GM18873 (cell line): ENCODE results near the gene CRYGD.
"Not testable (repeated sequence)": the region's sequence is repeated elsewhere in the genome, so short reads cannot be mapped to it uniquely, and the experiment has no call there.

Experiments
- ATAC-seq: cut with Tn5 transposase; IDR thresholded peaks from one replicate; pipeline ENCODE4 v1.9.1; 2021; ENCODE audit warnings: mild to moderate bottlenecking, moderate library complexity, moderate number of reproducible peaks; ENCODE audit not compliant: unreplicated experiment, low FRiP score

The CRYGD gene

DNA sequence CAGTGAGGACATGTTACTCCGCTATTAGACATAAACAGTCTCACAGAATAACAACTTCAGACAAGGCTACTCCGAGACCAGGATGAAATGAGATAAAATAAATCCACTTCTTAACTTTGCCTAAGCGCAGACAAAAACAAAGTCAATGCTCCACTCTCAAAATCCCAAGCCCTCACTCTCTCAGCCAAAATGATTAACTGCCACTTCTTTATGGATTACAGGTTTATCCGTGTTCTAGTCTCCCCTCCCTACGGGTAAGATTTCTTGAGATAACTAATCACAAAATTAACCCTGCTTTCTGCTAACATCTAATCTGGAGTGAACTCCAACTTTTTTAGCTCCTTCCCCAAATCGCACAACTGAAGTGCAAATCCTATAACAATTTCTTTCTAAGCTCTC lies 6.4 kb upstream of the CRYGD start:
- no peak for ATAC-seq

DNA sequence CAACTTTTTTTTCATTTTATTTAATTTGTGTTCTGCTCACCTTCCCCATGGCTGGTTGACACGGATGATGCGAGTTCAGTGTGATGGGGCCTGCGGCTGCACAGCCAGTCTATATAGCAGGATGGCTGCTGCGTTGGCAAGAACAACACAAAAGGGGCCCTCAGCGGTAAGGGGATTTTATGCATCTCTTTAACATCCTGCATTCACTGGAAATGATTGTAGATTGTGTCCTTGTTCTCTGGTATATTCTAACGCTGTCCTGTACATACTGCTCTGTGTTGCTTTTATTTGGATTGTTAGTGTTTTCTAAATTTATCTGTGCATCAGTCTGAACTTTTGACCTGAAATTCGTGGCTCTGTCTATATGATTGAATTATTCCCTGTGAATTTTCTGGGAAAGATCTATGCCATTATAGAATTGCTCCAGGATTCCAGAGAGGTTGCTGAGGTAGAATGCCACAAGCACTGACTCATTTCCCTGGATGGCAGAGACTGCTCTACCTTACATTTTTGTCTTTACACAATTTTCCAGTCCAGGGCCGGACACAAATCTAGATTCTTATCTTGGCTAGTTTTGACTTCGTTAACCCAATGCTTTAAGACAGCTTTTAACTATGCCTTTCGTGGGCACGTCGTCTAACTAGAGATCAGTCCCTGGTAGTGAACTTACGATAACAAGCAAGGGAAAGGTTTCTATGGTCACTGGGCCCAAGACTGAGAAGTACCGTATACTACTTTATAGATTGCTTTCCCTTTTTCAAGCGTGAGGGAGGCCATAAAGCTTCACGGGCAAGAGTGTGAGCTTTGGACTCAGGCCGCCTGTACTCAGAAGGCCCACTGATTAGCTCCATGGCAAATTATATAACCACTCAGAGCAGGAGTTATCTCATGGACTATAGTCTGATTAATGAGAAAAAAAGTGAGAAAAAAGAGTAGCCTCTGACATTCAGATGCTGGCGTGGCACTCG lies 5.7 kb upstream of the CRYGD start, which contains the start of gene CRYGC:
Gene CRYGC (minus strand): TSS at position 85 of the 968 bp plus-strand sequence. CDS start 36 bp downstream, at position 49.
- ATAC-seq, result no peak

DNA sequence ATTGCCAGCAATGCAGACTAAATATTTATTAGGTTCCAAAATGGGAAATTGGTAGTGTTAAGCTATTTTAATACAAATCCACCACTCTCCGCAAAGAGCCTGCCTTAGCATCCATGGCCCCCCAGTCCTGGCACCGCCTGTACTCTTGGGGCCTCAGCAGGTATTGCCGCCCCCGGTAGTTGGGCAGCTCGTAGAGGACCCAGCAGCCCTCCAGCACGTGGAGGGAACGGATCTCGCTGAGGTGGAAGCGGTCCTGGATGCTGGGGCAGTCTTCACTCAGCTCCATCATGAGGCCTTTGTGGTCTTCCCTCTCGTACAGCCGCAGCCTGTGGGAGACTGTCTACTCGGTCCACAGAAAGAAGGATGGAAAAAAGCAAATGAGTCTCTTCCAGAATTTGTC lies 3.8 kb upstream of the CRYGD start:
- ATAC-seq, result no peak

DNA sequence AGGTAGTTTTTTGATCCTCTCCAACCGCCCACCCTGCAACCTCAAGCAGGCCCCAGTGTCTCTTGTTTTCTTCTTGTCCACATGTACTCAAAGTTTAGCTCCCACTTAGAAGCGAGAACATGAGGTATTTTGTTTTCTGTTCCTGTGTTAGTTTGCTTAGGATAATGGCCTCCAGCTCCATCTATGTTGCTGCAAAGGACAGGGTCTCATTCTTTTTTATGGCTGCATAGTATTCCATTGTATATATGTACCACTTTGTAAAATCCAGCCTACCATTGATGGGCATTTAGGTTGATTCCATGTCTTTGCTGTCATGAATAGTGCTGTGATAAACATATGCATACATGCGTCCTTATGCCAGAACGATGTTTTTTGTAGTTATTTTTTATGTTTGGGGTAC lies 2.8 kb upstream of the CRYGD start:
- no peak for ATAC-seq

DNA sequence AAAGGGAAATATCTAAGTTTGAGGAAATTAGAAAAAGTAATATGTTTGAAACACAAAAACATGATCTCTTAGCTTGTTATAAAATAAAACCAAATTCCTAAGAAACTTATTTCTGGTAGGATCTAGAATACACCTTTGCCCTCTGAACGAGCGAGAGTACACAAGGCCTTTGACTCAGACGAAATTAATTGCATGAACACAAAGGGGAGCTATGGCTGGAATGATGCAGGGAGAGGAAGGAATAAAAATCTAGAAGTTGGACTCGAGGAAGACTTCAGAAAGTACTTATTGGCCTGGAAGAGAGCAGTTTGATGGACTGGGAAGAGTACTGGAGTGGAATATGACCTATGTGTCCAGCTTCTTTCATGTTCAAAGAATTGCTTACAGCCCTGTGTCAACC lies 927 bp upstream of the CRYGD start:
- no peak for ATAC-seq

DNA sequence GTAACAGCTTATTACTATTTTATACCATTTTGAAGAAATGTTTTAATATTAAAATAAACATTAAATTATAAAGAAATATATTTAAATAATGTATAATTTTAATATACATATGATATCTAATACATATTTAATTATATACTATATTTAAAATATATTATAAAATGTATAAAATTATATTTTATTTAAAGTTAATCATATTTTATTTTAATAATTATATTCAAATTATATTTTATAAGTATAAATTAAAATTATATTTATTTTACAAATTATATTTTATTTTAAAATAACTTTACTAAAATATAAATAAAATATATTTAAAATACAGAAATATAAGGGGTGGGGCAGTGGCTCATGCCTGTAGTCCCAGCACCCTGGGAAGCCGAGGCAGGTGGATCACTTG lies 2.1 kb downstream of the CRYGD start:
- no peak for ATAC-seq

DNA sequence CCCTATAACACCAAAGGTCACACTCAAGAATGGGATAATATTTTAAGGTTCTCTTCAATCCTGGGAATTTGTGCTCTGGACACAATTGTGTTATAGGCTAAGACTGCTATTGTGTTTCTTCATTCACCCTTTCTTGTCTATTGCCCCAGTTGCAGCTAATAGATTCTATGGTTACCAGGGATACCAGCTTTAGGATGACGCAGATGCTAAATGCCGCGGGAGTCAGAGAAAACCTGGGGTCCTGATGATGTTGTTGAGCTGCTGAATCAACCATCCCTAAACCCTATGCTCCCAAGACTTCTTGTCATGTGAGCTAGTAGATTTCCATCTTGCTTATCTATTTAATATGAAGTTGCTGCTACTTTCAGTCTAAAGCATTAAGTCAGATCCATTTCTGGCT lies 5.4 kb downstream of the CRYGD start:
- no peak for ATAC-seq

DNA sequence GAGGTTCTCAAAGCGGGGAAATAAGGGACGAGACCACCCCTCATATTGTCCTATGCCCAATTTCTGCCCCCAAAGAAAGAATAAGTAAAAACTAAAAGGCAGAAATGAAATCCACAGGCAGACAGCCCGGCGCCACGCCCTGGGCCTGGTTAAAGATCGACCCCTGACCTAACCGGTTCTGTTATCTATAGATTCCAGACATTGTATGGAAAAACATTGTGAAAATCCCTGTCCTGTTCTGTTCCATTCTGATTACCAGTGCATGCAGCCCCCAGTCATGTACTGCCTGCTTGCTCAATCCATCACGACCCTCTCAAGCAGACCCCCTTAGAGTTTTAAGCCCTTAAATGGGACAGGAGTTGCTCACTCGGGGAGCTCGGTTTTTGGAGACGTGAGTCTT lies 6.9 kb downstream of the CRYGD start:
- not testable (repeated sequence) for ATAC-seq

DNA sequence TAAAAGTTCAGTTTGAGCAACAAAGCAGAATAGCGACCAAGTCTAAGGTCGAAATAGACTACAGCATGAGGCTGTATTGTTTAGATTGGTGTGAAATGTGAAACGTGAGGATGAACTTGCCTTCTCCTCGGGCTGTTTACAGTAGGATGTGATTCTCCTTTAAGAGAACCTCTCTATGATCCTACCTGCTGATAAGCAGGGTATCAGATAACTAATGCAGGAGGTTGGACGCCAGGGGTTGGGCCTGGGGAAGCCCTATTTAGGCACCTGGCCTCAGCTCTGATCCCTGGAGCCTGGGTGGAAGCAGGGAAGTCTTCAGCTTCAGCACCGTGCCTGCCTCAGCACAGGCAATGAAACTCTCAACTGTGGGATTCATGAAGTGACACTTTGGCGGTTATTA lies 11.4 kb downstream of the CRYGD start:
- no peak for ATAC-seq

DNA sequence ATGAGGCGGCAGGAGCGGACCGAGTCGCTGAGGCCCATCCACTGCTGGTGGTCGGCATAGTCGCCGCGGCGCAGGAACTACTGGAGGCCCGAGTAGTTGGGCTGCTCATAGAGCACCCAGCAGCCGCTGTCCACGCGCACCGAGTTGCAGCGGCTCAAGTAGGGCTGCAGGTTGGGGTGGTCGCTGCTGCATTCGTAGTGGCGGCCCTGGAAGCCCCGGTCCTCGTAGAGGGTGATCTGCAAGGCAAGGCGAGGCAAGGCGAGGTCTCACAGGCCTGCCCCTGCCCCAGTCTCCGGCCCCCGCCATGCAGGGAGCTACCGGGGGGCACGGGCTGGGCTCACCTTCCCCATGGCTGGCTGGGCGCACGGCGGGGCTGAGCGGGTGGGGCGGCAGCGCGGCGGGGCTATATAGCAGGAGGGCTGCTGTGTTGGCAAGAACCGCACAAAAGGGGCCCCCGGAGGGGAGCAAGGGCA lies 12.0 kb downstream of the CRYGD start:
- not testable (repeated sequence) for ATAC-seq

DNA sequence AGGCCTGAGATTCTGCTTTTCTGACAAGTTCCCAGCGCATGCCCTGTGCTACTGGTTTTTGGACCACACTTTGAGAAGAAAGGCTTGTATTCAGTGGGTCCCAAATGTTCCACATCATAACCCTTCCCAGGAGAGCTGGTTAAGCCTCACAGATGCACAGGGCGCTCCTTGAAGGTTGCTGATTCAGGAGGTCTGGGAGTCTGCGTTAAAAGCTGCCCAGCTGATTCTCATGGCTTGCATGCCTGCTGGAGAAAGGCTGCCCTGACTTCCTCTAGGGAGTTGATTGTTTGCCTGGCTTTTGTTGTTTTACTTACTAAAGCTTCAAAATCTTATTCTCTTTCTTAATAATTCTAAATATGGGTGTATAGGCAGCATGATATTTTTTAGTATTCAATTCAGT lies 20.7 kb downstream of the CRYGD start:
- no peak for ATAC-seq

DNA sequence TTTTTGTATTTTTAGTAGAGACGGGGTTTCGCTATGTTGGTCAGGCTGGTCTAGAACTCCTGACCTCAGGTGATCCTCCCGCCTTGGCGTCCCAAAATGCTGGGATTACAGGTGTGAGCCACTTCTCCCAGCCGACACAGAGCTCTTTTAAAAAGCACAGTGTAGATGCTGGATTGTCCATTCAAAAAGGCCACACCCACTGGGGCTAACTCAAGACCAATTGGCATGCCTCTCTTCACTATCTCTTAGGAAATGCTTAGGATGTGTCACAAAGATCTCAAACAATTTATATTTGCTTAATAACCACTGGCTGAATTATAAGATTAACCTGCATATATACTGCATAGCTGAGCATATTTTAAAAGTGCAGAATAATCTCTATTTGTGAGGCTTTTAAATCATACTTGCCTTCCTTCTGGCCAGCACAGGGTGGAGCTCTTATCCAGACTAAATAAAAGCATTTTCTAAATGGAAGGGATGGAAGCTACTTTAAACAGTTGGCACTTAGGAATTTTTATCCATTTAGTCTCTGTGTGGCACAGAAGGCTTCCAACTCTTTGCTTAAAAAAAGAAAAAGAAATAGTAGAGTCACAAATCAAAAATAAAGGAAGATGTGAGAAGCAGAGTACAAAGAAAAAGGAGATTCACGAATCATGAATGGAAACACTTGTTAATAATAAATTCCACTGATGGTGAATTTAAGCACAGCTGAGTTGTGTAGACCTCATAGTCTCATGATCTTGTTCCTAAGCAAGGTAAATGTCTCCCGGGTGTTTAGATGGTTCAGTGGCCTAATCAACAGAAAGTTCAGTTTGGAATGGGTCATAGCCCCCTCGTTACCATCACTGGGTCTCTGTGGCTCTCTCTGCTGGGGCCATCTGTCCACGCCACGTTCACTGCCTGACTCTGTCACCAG lies 22.4 kb downstream of the CRYGD start:
- ATAC-seq, result no peak

DNA sequence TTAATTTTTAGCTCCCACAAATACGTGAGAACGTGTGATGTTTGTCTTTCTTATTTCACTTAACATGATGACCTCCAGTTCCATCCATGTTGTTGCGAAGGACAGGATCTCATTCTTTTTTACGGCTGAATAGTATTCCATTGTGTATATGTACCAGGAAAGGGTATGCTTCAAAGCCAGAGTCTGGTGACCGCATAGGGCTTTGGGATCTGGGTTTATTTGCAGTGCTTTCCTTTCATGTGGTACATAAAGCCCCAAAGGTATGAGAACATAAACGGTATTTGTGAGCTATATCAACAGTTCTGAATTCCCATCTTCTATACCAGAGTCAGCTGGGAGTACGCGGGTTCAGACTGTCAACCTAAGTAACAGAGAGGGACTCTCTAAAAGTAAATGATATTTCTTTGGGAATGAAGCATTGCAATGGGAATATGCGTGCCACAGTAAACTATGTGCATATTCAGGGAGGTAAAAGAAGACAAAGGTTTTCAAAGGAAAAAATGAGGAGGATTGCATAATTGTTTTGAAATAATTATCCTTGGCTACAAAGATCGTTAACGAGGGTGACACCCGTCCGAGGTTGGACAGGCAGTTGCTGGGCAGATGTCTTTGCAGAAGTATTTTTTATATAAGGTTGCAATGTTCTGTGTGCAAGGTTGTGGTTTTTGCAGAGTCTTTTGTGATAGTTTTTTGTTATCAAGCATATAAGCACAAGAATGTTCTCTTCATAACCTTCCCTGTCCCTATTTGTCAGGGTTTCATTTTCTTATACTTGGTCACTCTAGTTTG lies 24.4 kb downstream of the CRYGD start:
- no peak for ATAC-seq

DNA sequence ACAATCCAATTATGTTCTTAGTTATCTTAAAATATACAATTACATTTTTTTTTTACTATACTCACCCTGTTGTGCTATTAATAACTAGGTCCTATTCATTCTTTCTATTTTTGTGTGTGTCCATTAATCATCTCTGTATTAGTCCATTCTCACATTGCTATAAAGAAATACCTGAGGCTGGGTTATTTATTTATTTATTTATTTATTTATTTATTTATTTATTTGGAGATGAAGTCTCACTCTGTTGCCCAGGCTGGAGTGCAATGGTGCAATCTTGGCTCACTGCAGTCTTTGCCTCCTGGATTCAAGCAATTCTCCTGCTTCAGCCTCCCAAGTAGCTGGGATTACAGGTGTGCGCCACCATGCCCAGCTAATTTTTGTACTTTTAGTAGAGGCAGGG lies 25.6 kb downstream of the CRYGD start:
- ATAC-seq, result not testable (repeated sequence)

DNA sequence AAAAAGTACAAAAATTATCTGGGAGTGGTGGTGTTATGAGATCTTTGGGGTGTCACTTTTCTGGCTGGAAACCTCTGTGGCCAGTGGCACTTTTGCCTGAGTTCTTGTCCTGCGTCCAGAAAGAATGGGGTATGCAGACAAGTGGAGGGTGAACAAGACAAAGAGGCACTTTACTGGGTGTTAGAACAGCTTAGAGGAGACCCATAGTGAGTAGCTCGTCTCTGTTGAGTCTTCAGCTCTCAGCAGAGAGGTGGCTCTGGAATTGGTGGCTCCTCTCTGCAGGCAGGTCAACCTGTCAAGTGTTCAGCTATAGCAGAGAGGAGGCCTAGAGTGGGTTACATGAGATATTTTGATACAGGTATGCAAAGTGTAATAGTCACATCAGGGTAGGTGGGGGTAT lies 26.1 kb downstream of the CRYGD start:
- no peak for ATAC-seq

DNA sequence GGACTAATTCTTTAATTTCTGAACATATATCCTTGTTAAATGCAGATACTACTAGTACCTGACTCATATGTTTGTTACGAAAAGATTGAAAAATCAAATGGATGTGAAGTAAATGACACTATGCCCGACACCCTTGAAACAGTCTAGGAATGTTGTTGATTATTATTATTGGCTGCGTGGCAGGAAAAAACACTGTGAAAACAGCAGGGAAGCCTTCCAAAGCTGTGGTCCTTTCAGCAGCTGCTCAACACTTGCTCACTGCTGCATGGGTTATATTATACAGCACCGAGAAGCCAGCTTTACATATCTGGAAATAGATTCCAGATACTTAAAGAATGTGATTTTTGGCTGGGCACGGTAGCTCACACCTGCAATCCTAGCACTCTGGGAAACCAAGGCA lies 26.5 kb downstream of the CRYGD start:
- no peak for ATAC-seq

DNA sequence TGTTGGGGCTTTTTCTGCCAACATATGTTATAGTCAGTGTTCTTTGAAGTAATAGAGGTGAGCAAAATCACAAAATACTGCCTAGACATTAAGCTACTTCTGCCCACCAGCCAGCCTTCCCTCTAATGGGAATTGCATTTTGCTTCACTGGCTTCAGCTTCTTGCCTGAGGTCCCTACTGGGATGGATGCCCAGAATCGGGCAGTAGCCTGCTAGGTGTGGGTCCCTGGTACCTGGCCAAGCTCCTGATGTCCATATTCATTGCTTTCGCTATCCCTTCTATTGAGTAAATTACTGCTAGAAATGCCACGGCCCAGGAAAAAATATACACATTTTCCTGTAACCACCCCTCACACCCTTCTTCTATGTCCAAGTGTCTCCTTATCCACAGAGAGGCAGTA lies 27.0 kb downstream of the CRYGD start:
- no peak for ATAC-seq

DNA sequence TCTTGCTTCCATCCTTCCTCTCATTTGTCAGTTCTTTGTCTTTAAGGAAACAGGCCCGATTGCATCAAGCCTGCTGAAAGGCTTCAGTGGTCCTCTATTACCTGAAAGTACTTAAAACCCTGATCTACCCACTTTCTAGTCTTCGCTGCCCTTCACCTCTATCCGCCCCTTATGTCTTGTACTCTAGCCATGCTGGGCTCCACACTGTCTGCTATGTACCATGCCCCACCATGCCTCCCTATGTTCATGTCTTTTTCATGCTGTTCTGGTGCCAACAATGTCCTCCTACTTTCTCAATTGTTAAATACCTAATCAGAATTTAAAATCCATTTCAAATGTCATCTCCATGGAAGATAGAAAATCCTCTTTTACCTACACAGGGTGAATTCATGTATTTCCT lies 28.2 kb downstream of the CRYGD start:
- ATAC-seq, result no peak

DNA sequence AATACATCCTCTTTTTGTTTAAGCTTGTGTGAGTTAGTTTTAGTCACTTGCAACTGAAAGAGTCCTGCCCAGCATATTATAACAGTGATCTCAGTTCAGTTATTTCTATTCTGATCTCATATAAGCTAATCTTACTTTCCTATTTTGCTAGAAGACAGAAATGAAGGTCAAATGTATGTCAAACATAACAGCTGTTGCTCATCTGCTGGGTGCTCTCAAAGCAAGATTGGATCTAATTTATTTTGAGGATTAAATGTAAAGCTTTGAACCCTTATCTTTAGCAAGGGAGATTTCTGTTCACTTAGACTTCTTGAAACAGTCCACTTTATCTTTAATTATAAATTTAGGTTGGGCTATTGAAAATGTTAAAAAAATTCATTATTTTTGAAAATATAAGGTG lies 31.2 kb downstream of the CRYGD start:
- ATAC-seq, result no peak

DNA sequence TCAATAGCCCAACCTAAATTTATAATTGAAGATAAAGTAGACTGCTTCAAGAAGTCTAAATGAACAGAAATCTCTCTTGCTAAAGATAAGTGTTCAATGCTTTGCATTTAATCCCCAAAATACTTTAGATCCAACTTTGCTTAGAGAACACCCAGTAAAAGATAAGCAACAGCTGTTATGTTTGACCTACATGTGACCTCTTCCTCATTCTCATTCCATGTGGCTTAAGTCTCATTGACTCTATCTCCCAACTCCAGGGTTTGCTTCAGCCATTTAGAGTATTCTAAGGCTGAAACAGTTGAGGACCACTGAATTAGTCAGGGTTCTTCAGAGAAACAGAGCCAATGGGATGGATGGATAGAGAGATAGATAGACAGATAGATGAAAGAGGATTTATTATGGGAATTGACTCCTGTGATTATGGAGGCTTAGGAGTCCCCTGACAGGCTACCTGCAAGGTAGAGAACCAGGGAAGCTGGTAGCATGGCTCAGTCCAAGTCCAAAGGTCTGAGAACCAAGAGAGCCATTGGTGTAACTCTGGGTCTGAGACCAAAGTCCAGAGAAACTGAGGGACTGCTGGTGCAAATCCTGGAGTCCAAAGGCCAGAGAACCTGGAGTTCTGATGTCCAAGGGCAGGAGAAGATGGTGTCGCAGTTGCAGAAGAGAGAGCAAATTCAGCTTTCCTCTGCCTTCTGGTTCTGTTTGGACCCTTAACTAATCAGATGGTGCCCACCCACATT lies 32.1 kb downstream of the CRYGD start:
- no peak for ATAC-seq
